HL-60 (cell line): ENCODE measurements around the gene GABPB1.

Source experiments
- TF ChIP-seq, protein P1 (sequence below): IDR thresholded peaks from one replicate; pipeline ENCODE4 v1.5.1; 2011; ENCODE audit warnings: low read length, control low read depth, inconsistent platforms; ENCODE audit not compliant: insufficient read depth
- TF ChIP-seq, protein P2 (sequence below): IDR thresholded peaks from 2 replicates; pipeline ENCODE4 v1.6.1; 2012; ENCODE audit warnings: low read depth; ENCODE audit not compliant: insufficient replicate concordance

DNA sequence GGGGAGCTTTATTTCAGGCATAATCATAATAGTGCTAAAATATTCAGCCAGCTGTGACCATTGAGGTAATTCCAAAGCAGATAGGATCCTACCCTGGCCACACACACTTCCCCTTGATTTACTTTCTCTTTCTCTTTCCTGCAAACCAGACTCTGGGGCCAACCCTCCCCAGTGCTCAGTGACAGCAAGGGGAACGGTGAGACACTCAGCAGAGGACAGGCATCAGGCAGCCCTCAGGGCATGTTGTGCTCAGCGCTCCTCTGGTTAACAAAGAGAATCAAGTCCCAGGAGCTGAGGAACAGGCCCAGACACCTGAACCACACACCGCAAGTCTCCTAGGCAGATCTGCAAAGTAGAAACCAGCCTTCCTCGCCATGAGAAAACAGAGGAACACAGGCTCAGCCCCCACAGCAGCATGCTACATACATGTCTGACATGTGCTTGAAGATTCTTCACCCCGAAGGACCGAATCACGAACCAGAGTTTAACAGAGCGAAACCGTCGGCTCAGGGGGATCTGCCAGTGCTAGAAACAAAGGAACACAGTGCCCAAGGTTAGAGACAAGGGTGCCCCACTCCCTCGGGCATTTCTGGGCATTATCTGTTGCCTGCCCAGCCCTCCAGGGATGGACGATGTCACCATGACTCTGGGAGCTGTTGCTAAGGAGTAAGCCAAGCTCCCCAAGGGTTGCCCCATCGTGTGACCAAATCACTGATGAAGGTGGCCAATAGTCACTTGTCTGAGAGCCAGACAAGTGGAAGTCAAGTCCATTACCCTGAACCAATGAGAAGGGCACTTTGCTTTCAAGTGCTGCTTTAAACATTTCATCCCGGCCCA is 107.0 kb downstream of the GABPB1 start:
- TF ChIP-seq, protein P1, sequence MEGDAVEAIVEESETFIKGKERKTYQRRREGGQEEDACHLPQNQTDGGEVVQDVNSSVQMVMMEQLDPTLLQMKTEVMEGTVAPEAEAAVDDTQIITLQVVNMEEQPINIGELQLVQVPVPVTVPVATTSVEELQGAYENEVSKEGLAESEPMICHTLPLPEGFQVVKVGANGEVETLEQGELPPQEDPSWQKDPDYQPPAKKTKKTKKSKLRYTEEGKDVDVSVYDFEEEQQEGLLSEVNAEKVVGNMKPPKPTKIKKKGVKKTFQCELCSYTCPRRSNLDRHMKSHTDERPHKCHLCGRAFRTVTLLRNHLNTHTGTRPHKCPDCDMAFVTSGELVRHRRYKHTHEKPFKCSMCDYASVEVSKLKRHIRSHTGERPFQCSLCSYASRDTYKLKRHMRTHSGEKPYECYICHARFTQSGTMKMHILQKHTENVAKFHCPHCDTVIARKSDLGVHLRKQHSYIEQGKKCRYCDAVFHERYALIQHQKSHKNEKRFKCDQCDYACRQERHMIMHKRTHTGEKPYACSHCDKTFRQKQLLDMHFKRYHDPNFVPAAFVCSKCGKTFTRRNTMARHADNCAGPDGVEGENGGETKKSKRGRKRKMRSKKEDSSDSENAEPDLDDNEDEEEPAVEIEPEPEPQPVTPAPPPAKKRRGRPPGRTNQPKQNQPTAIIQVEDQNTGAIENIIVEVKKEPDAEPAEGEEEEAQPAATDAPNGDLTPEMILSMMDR, result no peak
- TF ChIP-seq, protein P2, sequence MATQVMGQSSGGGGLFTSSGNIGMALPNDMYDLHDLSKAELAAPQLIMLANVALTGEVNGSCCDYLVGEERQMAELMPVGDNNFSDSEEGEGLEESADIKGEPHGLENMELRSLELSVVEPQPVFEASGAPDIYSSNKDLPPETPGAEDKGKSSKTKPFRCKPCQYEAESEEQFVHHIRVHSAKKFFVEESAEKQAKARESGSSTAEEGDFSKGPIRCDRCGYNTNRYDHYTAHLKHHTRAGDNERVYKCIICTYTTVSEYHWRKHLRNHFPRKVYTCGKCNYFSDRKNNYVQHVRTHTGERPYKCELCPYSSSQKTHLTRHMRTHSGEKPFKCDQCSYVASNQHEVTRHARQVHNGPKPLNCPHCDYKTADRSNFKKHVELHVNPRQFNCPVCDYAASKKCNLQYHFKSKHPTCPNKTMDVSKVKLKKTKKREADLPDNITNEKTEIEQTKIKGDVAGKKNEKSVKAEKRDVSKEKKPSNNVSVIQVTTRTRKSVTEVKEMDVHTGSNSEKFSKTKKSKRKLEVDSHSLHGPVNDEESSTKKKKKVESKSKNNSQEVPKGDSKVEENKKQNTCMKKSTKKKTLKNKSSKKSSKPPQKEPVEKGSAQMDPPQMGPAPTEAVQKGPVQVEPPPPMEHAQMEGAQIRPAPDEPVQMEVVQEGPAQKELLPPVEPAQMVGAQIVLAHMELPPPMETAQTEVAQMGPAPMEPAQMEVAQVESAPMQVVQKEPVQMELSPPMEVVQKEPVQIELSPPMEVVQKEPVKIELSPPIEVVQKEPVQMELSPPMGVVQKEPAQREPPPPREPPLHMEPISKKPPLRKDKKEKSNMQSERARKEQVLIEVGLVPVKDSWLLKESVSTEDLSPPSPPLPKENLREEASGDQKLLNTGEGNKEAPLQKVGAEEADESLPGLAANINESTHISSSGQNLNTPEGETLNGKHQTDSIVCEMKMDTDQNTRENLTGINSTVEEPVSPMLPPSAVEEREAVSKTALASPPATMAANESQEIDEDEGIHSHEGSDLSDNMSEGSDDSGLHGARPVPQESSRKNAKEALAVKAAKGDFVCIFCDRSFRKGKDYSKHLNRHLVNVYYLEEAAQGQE, result peak; percentile 31
